Central memory CD4-positive, alpha-beta T cell (primary cell): ENCODE measurements around the gene NCOA3.

Experiments
- DNase-seq: peaks from one replicate; pipeline ENCODE4 v3.0.0; 2022

Gene NCOA3

GRCh38 chr20:47645632-47646031, 143.9 kb downstream of the NCOA3 start:
- no peak for DNase-seq

GRCh38 chr20:47647994-47648393, 146.3 kb downstream of the NCOA3 start:
- no peak for DNase-seq

GRCh38 chr20:47648943-47649342, 147.3 kb downstream of the NCOA3 start:
- DNase-seq = no peak

- no peak for DNase-seq
Measured at GRCh38 chr20:47652301-47652700, 150.6 kb downstream of the NCOA3 start.

GRCh38 chr20:47652794-47653193, 151.1 kb downstream of the NCOA3 start:
- DNase-seq = no peak

- no peak for DNase-seq
Measured at GRCh38 chr20:47653869-47654268, 152.2 kb downstream of the NCOA3 start.

- no peak for DNase-seq
Measured at GRCh38 chr20:47654370-47654769, 152.7 kb downstream of the NCOA3 start.

GRCh38 chr20:47655635-47656034, 153.9 kb downstream of the NCOA3 start:
- DNase-seq = no peak

GRCh38 chr20:47656318-47656717, 154.6 kb downstream of the NCOA3 start:
- DNase-seq = no peak

GRCh38 chr20:47659904-47660601, 158.4 kb downstream of the NCOA3 start:
- DNase-seq = no peak

GRCh38 chr20:47660602-47660905, 158.9 kb downstream of the NCOA3 start:
- no peak for DNase-seq

- DNase-seq = no peak
Measured at GRCh38 chr20:47660983-47661700, 159.5 kb downstream of the NCOA3 start.

- no peak for DNase-seq
Measured at GRCh38 chr20:47661714-47662113, 160.0 kb downstream of the NCOA3 start.

GRCh38 chr20:47662483-47663353, 161.0 kb downstream of the NCOA3 start:
- DNase-seq = no peak

GRCh38 chr20:47663354-47664067, 161.8 kb downstream of the NCOA3 start:
- peak; percentile 62 for DNase-seq

GRCh38 chr20:47664068-47664437, 162.4 kb downstream of the NCOA3 start:
- peak; percentile 12 for DNase-seq

GRCh38 chr20:47664744-47665143, 163.1 kb downstream of the NCOA3 start:
- DNase-seq = no peak

- no peak for DNase-seq
Measured at GRCh38 chr20:47665221-47665991, 163.7 kb downstream of the NCOA3 start.

GRCh38 chr20:47666304-47666703, 164.6 kb downstream of the NCOA3 start:
- DNase-seq = no peak

GRCh38 chr20:47667086-47667485, 165.4 kb downstream of the NCOA3 start:
- no peak for DNase-seq

- no peak for DNase-seq
Measured at GRCh38 chr20:47667531-47668312, 166.0 kb downstream of the NCOA3 start.
